ENCODE measurements around the gene USP25.

The USP25 gene

GRCh38 chr21:15768045-15768601 is 38.3 kb downstream of the USP25 start:
- H3K27ac ChIP-seq = no peak overlapping the region
- TF ChIP-seq CTCF (conservative IDR thresholded peaks at IDR 0.05; ENCODE audit: low read depth, low read length) = no peak
- no peak overlapping the region for H3K9ac ChIP-seq
- no peak overlapping the region for H2AFZ ChIP-seq (ENCODE audit: low read depth)
- H3K79me2 ChIP-seq (ENCODE audit: insufficient read depth, low read depth) = no peaks in the 10 kb centered on the region
- no peaks in the 10 kb centered on the region for H3K4me1 ChIP-seq (ENCODE audit: low read depth, poor library complexity, severe bottlenecking)
- no peak overlapping the region for H3K4me2 ChIP-seq
- no peaks in the 10 kb centered on the region for H3K27me3 ChIP-seq (ENCODE audit: insufficient read depth, low read depth)
- no peaks in the 10 kb centered on the region for H4K20me1 ChIP-seq (ENCODE audit: insufficient read depth)
- H3K36me3 ChIP-seq (ENCODE audit: insufficient read depth) = no peaks in the 10 kb centered on the region
- H3K4me3 ChIP-seq (IDR thresholded peaks at IDR 0.05; ENCODE audit: insufficient read depth, low read depth, low read length) = no peak overlapping the region

- H3K27ac ChIP-seq = no peak overlapping the region
- no peak overlapping the region for H3K9ac ChIP-seq
- no peaks in the 10 kb centered on the region; the same call in 1 of the 2 replicates for H3K36me3 ChIP-seq (ENCODE audit: insufficient read depth)
- H3K4me3 ChIP-seq (IDR thresholded peaks at IDR 0.05; ENCODE audit: insufficient read depth, low read depth, low read length) = no peak overlapping the region
- H3K27me3 ChIP-seq (ENCODE audit: insufficient read depth, low read depth) = no peaks in the 10 kb centered on the region
- no peak overlapping the region for H2AFZ ChIP-seq (ENCODE audit: low read depth)
- H4K20me1 ChIP-seq (ENCODE audit: insufficient read depth) = no peaks in the 10 kb centered on the region
- H3K4me1 ChIP-seq (ENCODE audit: low read depth, poor library complexity, severe bottlenecking) = no peaks in the 10 kb centered on the region
- H3K4me2 ChIP-seq = no peak overlapping the region
- no peaks in the 10 kb centered on the region for H3K79me2 ChIP-seq (ENCODE audit: insufficient read depth, low read depth)
- no peak for TF ChIP-seq CTCF (conservative IDR thresholded peaks at IDR 0.05; ENCODE audit: low read depth, low read length)
Measured at GRCh38 chr21:15768853-15769252, 39.1 kb downstream of the USP25 start.

- 0 out of 2 replicates have a peak, but pooled peaks cover 8% of the 10 kb centered on the region for H3K79me2 ChIP-seq (ENCODE audit: insufficient read depth, low read depth)
- H3K9ac ChIP-seq = no peak overlapping the region
- H3K4me1 ChIP-seq (ENCODE audit: low read depth, poor library complexity, severe bottlenecking) = no peaks in the 10 kb centered on the region
- H3K4me2 ChIP-seq = no peak overlapping the region
- no peak for TF ChIP-seq CTCF (conservative IDR thresholded peaks at IDR 0.05; ENCODE audit: low read depth, low read length)
- H4K20me1 ChIP-seq (ENCODE audit: insufficient read depth) = no peaks in the 10 kb centered on the region
- no peak overlapping the region for H2AFZ ChIP-seq (ENCODE audit: low read depth)
- no peaks in the 10 kb centered on the region for H3K27me3 ChIP-seq (ENCODE audit: insufficient read depth, low read depth)
- H3K36me3 ChIP-seq (ENCODE audit: insufficient read depth) = no peaks in the 10 kb centered on the region; the same call in 1 of the 2 replicates
- H3K27ac ChIP-seq = no peak overlapping the region
- H3K4me3 ChIP-seq (IDR thresholded peaks at IDR 0.05; ENCODE audit: insufficient read depth, low read depth, low read length) = no peak overlapping the region
Measured at GRCh38 chr21:15771311-15771710, 41.5 kb downstream of the USP25 start.

GRCh38 chr21:15772654-15773053 is 42.9 kb downstream of the USP25 start:
- Histone ChIP-seq H3K36me3 (ENCODE audit: insufficient read depth) (no peaks in the 10 kb centered on the region; the same call in 1 of the 2 replicates), H3K27me3 (ENCODE audit: insufficient read depth, low read depth) (no peaks in the 10 kb centered on the region), H3K4me3 (IDR thresholded peaks at IDR 0.05; ENCODE audit: insufficient read depth, low read depth, low read length) (no peak overlapping the region), H4K20me1 (ENCODE audit: insufficient read depth) (no peaks in the 10 kb centered on the region), H3K79me2 (ENCODE audit: insufficient read depth, low read depth) (0 out of 2 replicates have a peak, but pooled peaks cover 8% of the 10 kb centered on the region), H3K9ac (no peak overlapping the region), H3K27ac (no peak overlapping the region), H2AFZ (ENCODE audit: low read depth) (no peak overlapping the region), H3K4me1 (ENCODE audit: low read depth, poor library complexity, severe bottlenecking) (no peaks in the 10 kb centered on the region), H3K4me2 (no peak overlapping the region)
- no peak for TF ChIP-seq CTCF (conservative IDR thresholded peaks at IDR 0.05; ENCODE audit: low read depth, low read length)
